Measurements from ENCODE around the gene MATR3. TPM values are rescaled to one million over a fixed set of nuclear protein-coding genes. Genes with fewer than 3 reads are reported as not detected.

Gene MATR3, protein sequence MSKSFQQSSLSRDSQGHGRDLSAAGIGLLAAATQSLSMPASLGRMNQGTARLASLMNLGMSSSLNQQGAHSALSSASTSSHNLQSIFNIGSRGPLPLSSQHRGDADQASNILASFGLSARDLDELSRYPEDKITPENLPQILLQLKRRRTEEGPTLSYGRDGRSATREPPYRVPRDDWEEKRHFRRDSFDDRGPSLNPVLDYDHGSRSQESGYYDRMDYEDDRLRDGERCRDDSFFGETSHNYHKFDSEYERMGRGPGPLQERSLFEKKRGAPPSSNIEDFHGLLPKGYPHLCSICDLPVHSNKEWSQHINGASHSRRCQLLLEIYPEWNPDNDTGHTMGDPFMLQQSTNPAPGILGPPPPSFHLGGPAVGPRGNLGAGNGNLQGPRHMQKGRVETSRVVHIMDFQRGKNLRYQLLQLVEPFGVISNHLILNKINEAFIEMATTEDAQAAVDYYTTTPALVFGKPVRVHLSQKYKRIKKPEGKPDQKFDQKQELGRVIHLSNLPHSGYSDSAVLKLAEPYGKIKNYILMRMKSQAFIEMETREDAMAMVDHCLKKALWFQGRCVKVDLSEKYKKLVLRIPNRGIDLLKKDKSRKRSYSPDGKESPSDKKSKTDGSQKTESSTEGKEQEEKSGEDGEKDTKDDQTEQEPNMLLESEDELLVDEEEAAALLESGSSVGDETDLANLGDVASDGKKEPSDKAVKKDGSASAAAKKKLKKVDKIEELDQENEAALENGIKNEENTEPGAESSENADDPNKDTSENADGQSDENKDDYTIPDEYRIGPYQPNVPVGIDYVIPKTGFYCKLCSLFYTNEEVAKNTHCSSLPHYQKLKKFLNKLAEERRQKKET
- 169 TPM for total RNA-seq

- H3K27me3 ChIP-seq (ENCODE audit: control insufficient read depth in 3 of 3, insufficient read depth in 3 of 3, low read length in 3 of 3): no peaks in the 10 kb centered on the region
- peak within 1 kb of the TSS; percentile 80 to 99 (median 96) for H3K4me3 ChIP-seq (ENCODE audit: low read length in 3 of 3)
- no peaks in the 10 kb centered on the region for H3K36me3 ChIP-seq (ENCODE audit: control insufficient read depth in 3 of 3, insufficient read depth in 3 of 3, low read length in 3 of 3)
- no peaks in the 10 kb centered on the region for H3K9me3 ChIP-seq (ENCODE audit: control insufficient read depth in 3 of 3, low read length in 3 of 3)
- H3K27ac ChIP-seq (ENCODE audit: low read depth, low read length): peak within 1 kb of the TSS; percentile 100
- peaks cover 29 to 35% (median 33%) of the 10 kb centered on the region in 3 donors for H3K4me1 ChIP-seq (ENCODE audit: control insufficient read depth in 3 of 3, insufficient read depth in 3 of 3, low read length in 3 of 3)
- H3K9ac ChIP-seq (ENCODE audit: low read depth in 1 of 3, low read length in 3 of 3): peak within 1 kb of the TSS; percentile 99
Observed at GRCh38 chr5:139293507-139294373, at the start of gene MATR3. Gene MATR3, plus strand, starts transcription at chr5:139293740. Its CDS starts 13,676 bp downstream, at chr5:139307416.

- Histone ChIP-seq H3K9me3 (ENCODE audit: control insufficient read depth in 3 of 3, low read length in 3 of 3) (no peaks in the 10 kb centered on the region), H3K36me3 (ENCODE audit: control insufficient read depth in 3 of 3, insufficient read depth in 3 of 3, low read length in 3 of 3) (no peaks in the 10 kb centered on the region), H3K27me3 (ENCODE audit: control insufficient read depth in 3 of 3, insufficient read depth in 3 of 3, low read length in 3 of 3) (no peaks in the 10 kb centered on the region), H3K9ac (ENCODE audit: low read depth in 1 of 3, low read length in 3 of 3) (no peak overlapping the region), H3K4me3 (ENCODE audit: low read length in 3 of 3) (no peak overlapping the region), H3K27ac (ENCODE audit: low read depth, low read length) (no peak overlapping the region), H3K4me1 (ENCODE audit: control insufficient read depth in 3 of 3, insufficient read depth in 3 of 3, low read length in 3 of 3) (no peaks in the 10 kb centered on the region)
Observed at GRCh38 chr5:139245637-139246339, 47.8 kb upstream of the MATR3 start.

- Histone ChIP-seq H3K4me3 (ENCODE audit: low read length in 3 of 3) (no peak overlapping the region), H3K27ac (ENCODE audit: low read depth, low read length) (no peak overlapping the region), H3K9ac (ENCODE audit: low read depth in 1 of 3, low read length in 3 of 3) (no peak overlapping the region), H3K4me1 (ENCODE audit: control insufficient read depth in 3 of 3, insufficient read depth in 3 of 3, low read length in 3 of 3) (no peaks in the 10 kb centered on the region), H3K27me3 (ENCODE audit: control insufficient read depth in 3 of 3, insufficient read depth in 3 of 3, low read length in 3 of 3) (no peaks in the 10 kb centered on the region), H3K36me3 (ENCODE audit: control insufficient read depth in 3 of 3, insufficient read depth in 3 of 3, low read length in 3 of 3) (no peaks in the 10 kb centered on the region), H3K9me3 (ENCODE audit: control insufficient read depth in 3 of 3, low read length in 3 of 3) (no peaks in the 10 kb centered on the region)
Observed at GRCh38 chr5:139246394-139246793, 47.1 kb upstream of the MATR3 start.

DNA sequence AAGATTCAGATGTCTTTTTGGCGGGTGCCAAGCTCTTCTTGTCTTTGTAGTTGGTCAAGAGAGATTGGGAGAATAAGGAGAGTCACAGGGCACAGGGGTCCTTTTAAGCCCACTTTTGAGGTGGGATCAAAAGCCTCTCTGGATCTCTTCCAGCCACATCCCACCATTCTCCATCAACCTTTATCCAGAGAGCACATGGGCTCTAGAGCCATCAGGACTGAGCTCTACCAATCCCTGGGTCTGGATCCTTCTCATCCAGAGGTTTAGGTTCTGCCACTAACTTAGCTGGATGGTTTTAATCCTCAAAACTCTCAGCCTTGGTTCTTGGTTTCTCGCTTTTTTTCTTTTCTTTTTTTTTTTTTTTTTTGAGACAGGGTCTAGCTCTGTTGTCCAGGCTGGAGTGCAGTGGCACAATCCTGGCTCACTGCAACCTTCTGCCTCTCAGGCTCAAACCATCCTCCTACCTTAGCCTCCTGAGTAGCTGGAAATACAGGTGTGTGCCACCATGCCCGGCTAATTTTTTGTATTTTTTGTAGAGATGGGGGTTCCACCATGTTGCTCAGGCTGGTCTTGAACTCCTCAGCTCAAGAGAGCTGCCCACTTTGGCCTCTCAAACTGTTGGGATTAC, 44.6 kb upstream of the MATR3 start:
- Histone ChIP-seq H3K4me3 (ENCODE audit: low read length in 3 of 3) (no peak overlapping the region), H3K27me3 (ENCODE audit: control insufficient read depth in 3 of 3, insufficient read depth in 3 of 3, low read length in 3 of 3) (no peaks in the 10 kb centered on the region), H3K27ac (ENCODE audit: low read depth, low read length) (no peak overlapping the region), H3K9me3 (ENCODE audit: control insufficient read depth in 3 of 3, low read length in 3 of 3) (no peaks in the 10 kb centered on the region), H3K36me3 (ENCODE audit: control insufficient read depth in 3 of 3, insufficient read depth in 3 of 3, low read length in 3 of 3) (no peaks in the 10 kb centered on the region), H3K4me1 (ENCODE audit: control insufficient read depth in 3 of 3, insufficient read depth in 3 of 3, low read length in 3 of 3) (no peaks in the 10 kb centered on the region), H3K9ac (ENCODE audit: low read depth in 1 of 3, low read length in 3 of 3) (no peak overlapping the region)

DNA sequence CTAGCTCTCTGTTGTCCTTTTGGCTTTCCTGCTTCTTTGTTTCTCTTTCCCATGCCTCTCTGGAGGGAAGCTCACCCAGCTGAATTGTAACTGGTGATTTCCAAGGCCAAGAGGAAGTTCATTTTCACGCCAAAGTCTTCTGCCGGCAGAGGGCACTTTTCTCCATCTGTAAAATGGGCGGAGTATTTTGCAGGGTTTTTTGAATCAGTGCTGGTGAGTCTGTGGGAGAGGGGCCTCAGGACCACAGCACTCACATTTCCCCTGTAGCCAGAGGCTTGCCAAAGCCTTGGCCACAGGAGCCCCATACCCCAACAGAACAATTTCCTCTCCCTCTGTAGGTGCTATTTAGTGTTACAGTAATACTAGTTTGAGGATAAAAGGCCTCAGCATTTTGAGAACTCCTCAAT, 42.3 kb upstream of the MATR3 start:
- Histone ChIP-seq H3K9me3 (ENCODE audit: control insufficient read depth in 3 of 3, low read length in 3 of 3) (no peaks in the 10 kb centered on the region), H3K27ac (ENCODE audit: low read depth, low read length) (no peak overlapping the region), H3K4me1 (ENCODE audit: control insufficient read depth in 3 of 3, insufficient read depth in 3 of 3, low read length in 3 of 3) (no peaks in the 10 kb centered on the region), H3K27me3 (ENCODE audit: control insufficient read depth in 3 of 3, insufficient read depth in 3 of 3, low read length in 3 of 3) (no peaks in the 10 kb centered on the region), H3K36me3 (ENCODE audit: control insufficient read depth in 3 of 3, insufficient read depth in 3 of 3, low read length in 3 of 3) (no peaks in the 10 kb centered on the region), H3K4me3 (ENCODE audit: low read length in 3 of 3) (no peak overlapping the region), H3K9ac (ENCODE audit: low read depth in 1 of 3, low read length in 3 of 3) (no peak overlapping the region)

DNA sequence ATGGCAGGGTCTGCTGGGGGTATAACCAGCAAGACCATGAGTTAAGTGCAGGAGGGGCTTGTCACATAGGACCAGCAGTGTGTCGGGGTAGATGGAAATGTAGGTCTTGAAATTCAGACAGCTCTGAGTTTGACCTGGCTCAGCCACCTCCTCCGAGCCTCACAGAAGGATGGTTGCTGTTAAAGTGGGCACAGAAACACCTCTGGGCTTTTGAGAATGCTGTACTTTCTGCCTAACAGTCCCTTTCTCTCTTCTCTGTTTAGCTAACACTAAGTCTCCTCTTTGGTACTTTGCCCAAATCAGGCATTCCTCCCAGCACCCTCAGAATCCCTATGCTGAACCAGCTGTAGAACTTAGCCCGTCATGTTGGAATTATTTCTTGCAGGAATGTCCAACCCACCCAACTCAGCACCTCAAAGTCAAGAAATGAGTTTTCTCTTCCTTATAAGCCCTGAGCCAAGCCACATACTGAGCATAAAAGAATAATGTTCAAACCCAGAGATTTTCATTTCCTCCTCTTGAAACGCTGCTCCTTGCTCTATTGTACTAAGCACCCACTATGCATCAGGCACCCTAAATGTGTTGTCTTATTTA, 41.7 kb upstream of the MATR3 start:
- no peak overlapping the region for H3K27ac ChIP-seq (ENCODE audit: low read depth, low read length)
- no peak overlapping the region for H3K4me3 ChIP-seq (ENCODE audit: low read length in 3 of 3)
- no peak overlapping the region for H3K9ac ChIP-seq (ENCODE audit: low read depth in 1 of 3, low read length in 3 of 3)
- no peaks in the 10 kb centered on the region for H3K9me3 ChIP-seq (ENCODE audit: control insufficient read depth in 3 of 3, low read length in 3 of 3)
- H3K4me1 ChIP-seq (ENCODE audit: control insufficient read depth in 3 of 3, insufficient read depth in 3 of 3, low read length in 3 of 3): no peaks in the 10 kb centered on the region
- no peaks in the 10 kb centered on the region for H3K36me3 ChIP-seq (ENCODE audit: control insufficient read depth in 3 of 3, insufficient read depth in 3 of 3, low read length in 3 of 3)
- no peaks in the 10 kb centered on the region for H3K27me3 ChIP-seq (ENCODE audit: control insufficient read depth in 3 of 3, insufficient read depth in 3 of 3, low read length in 3 of 3)

- H3K9me3 ChIP-seq (ENCODE audit: control insufficient read depth in 3 of 3, low read length in 3 of 3): no peaks in the 10 kb centered on the region
- no peak overlapping the region for H3K27ac ChIP-seq (ENCODE audit: low read depth, low read length)
- H3K4me1 ChIP-seq (ENCODE audit: control insufficient read depth in 3 of 3, insufficient read depth in 3 of 3, low read length in 3 of 3): no peaks in the 10 kb centered on the region
- H3K9ac ChIP-seq (ENCODE audit: low read depth in 1 of 3, low read length in 3 of 3): no peak overlapping the region
- no peaks in the 10 kb centered on the region for H3K36me3 ChIP-seq (ENCODE audit: control insufficient read depth in 3 of 3, insufficient read depth in 3 of 3, low read length in 3 of 3)
- H3K4me3 ChIP-seq (ENCODE audit: low read length in 3 of 3): no peak overlapping the region
- H3K27me3 ChIP-seq (ENCODE audit: control insufficient read depth in 3 of 3, insufficient read depth in 3 of 3, low read length in 3 of 3): no peaks in the 10 kb centered on the region
Observed at GRCh38 chr5:139253115-139253514, 40.4 kb upstream of the MATR3 start.

GRCh38 chr5:139256820-139257219, 36.7 kb upstream of the MATR3 start:
- no peak overlapping the region for H3K4me3 ChIP-seq (ENCODE audit: low read length in 3 of 3)
- H3K9ac ChIP-seq (ENCODE audit: low read depth in 1 of 3, low read length in 3 of 3): no peak overlapping the region
- no peaks in the 10 kb centered on the region for H3K9me3 ChIP-seq (ENCODE audit: control insufficient read depth in 3 of 3, low read length in 3 of 3)
- H3K36me3 ChIP-seq (ENCODE audit: control insufficient read depth in 3 of 3, insufficient read depth in 3 of 3, low read length in 3 of 3): no peaks in the 10 kb centered on the region
- no peaks in the 10 kb centered on the region for H3K27me3 ChIP-seq (ENCODE audit: control insufficient read depth in 3 of 3, insufficient read depth in 3 of 3, low read length in 3 of 3)
- H3K4me1 ChIP-seq (ENCODE audit: control insufficient read depth in 3 of 3, insufficient read depth in 3 of 3, low read length in 3 of 3): no peaks in the 10 kb centered on the region
- H3K27ac ChIP-seq (ENCODE audit: low read depth, low read length): no peak overlapping the region
